Measurements from ENCODE around the gene SAMD4A.
A peak's percentile ranks its signal among the peaks of the same experiment; 100 is the strongest.

SAMD4A gene

DNA sequence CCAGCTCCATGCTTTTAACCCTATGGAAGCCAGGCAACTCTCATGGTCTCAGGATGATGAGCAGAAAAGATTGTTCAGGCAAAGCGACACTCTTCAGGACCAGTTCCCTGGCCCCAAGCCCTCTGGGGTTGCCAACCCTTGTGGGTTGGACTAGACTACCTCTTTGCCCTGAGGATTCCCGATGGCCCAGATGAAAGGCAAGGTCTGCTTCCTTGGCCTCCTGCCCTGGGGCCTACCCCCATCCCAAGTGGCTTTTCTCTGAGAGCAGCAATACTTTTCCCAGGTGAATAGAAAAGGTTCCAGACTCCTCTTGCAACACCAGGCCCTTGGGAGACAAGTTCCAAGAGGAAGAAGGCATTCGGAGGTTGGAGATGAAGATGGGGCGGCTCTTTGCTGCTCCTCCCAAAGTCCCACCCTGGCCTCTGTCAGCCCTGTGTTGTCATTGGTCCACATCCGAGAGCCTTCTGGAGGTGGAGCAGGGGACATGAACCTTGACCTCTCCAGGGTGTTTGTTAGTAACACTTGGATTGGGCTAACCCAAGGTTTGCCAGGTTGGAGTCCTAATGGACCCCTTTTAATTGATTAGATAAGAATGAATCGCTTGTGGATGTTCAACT is 204.6 kb downstream of the SAMD4A start:
- ATAC-seq (replicated peaks) = no peak
- Mint-ChIP-seq H3K4me3 (no peak overlapping the region), H3K4me1 (peaks cover 26 to 34% of the 10 kb centered on the region in 2 donors), H3K36me3 (peaks cover 6 to 10% of the 10 kb centered on the region in 2 donors), H3K27ac (no peak overlapping the region), H3K27me3 (no peaks in the 10 kb centered on the region), H3K9me3 (no peaks in the 10 kb centered on the region)
- no peak for DNase-seq

DNA sequence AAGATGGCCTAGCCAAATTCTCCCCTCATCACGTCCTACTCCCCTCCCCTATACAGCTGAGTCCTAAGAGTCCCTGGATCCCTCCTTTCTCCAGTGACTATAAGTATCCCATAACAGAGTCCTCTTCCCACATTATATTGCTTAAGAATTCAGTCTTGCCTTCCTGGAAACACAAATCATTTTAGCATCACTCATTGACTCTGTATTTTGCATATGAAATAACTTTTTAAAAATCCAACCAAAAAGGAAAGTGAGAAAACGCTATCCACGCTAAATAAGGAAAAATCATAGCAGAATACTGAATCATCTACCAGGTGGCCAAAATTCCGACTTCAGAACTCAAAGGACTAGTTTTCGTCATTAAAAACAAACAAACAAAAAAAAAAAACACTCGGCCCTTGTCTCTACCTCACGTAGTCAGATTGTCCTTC is 205.5 kb downstream of the SAMD4A start:
- Mint-ChIP-seq H3K4me3 (no peak overlapping the region), H3K36me3 (peaks cover 4 to 11% of the 10 kb centered on the region in 2 donors)

DNA sequence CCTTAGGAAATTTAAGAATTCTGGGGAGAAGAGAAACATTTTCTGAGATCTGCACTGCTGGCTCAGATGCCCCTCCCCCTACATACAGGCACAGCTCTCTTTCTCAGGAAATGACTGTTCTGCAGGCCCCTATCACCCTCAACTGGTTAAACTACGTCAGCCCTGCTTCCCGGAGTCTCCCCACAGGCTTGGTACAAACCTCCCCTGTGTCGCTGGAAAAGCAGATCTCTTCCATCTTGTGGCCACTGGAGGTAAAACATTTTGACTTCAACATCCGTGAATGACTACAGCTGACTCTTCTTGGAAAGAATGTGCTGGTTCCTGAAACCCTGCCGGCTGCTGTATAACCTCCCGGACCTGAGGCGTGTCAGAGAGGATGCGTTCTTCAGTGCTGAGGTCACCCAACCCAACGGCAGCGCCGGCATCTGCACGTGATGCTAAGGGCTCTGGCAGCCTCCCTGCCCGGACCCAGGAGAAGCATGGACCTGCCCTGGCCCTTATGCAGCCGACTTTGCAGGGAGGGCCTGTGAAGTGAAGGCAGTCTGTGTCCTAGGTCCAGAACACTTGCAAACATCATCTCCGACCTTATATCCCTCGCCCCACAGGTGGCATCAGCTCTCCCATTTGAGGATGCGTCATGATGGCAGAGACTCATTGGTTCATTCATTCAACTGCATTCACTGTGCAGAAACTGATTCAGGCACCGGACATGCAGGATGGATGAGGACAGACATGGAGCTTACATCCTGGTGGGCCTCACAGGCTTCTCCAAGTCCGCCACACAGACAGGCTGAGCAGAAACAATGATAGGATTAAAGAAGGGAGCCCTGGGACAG is 206.5 kb downstream of the SAMD4A start:
- peaks cover 40 to 53% of the 10 kb centered on the region in 2 donors for H3K4me1 Mint-ChIP-seq
- H3K36me3 Mint-ChIP-seq = peaks cover 2 to 11% of the 10 kb centered on the region in 2 donors

More for the DNA sequence above, 205.5 kb downstream of the SAMD4A start:
- no peaks in the 10 kb centered on the region for H3K9me3 Mint-ChIP-seq
- no peak overlapping the region for H3K27ac Mint-ChIP-seq
- no peaks in the 10 kb centered on the region for H3K27me3 Mint-ChIP-seq
- no peak for ATAC-seq (replicated peaks)
- DNase-seq = no peak
- H3K4me1 Mint-ChIP-seq = peaks cover 35 to 44% of the 10 kb centered on the region in 2 donors

DNA sequence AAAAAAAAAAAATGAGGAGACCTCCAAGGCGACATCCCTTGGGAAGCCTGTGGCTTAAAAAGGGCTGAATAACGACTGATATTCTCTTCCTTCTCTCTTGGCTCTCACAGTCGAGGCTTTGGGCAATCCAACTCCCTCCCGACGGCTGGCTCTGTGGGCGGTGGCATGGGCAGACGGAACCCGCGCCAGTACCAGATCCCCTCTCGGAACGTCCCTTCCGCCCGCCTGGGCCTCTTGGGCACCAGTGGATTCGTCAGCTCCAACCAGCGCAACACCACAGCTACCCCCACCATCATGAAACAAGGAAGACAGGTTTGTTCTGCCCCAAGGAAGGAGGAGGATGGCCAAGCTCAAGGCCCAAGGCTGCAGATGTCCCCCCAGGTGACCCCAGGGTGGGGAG is 207.9 kb downstream of the SAMD4A start:
- Mint-ChIP-seq H3K9me3 (no peaks in the 10 kb centered on the region), H3K4me1 (peaks cover 41 to 59% of the 10 kb centered on the region in 2 donors), H3K27ac (no peak overlapping the region), H3K27me3 (no peaks in the 10 kb centered on the region), H3K4me3 (no peak overlapping the region), H3K36me3 (peaks cover 2 to 8% of the 10 kb centered on the region in 2 donors)
- ATAC-seq (replicated peaks) (no peak), DNase-seq (no peak)

More for the DNA sequence above, 206.5 kb downstream of the SAMD4A start:
- H3K9me3 Mint-ChIP-seq = no peaks in the 10 kb centered on the region
- peak overlapping the region; percentile 31 for H3K27ac Mint-ChIP-seq
- no peaks in the 10 kb centered on the region for H3K27me3 Mint-ChIP-seq
- ATAC-seq (replicated peaks) = peak; percentile 72 to 78
- peak overlapping the region; percentile 51 to 66 for H3K4me3 Mint-ChIP-seq
- peak; percentile 80 for DNase-seq

DNA sequence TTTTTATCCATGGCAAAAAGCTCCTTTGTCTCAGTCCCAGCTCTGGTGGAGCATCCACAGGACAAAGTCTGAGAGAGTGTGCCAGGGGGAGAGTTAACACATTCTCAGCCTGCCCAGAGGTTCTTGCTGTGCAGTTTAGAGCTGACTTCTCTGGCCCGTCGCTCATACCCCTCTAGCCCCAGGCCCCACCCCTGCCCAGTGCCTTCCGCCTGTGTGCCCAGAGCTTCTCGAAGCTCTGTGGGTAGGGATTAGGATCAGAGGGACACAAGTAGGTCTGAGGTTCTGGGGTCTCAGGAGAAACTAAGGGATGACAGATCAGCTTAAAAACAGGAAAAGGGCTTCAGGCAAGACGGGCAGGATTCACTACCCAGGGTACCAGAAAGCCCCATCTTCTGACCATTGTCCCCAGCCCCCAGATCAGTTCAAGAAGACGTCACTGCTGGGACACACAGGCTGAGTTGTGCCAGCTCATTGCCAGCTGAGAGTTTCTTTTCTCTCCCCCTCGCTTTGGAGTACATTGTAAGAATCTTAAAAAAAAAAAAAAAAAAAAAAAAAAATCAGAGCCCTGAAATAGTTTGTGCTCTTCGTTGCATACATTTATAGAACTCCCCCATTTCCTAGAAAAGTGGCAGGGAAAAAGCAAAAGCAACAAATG is 208.7 kb downstream of the SAMD4A start:
- ATAC-seq (replicated peaks) (no peak), DNase-seq (no peak)
- peaks cover 38 to 59% of the 10 kb centered on the region in 2 donors for H3K4me1 Mint-ChIP-seq
- H3K27me3 Mint-ChIP-seq = no peaks in the 10 kb centered on the region
- H3K36me3 Mint-ChIP-seq = peaks cover 2 to 11% of the 10 kb centered on the region in 2 donors
- H3K9me3 Mint-ChIP-seq = no peaks in the 10 kb centered on the region
- H3K27ac Mint-ChIP-seq = no peak overlapping the region
- H3K4me3 Mint-ChIP-seq = no peak overlapping the region

DNA sequence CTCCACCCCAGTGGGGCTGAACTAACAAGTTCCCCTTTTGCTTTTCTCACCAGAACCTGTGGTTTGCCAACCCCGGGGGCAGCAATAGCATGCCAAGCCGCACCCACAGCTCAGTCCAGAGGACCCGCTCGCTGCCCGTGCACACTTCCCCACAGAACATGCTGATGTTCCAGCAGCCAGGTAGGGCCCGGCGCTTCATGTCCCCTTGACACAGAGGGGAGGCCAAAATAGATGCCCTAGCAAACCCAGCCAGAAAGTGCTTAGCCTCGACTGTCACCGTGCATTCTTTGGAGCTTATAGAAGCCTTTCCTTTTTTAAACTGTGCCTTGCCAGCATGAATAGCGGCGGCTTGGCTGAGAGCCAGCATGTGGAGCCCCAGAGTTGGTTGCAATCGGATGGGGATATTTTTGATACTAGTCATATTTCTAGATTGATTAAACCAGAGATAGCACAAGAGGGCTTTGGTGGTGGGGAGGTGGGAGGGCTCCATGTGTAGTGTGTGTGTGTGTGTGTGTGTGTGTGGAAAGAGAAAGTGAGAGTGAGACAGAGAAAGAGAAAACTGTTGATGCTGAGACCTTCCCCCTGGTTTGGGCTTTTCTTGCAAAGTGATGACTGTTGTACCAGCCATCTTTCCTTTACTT is 209.6 kb downstream of the SAMD4A start:
- peaks cover 38 to 61% of the 10 kb centered on the region in 2 donors for H3K4me1 Mint-ChIP-seq
- peak overlapping the region; percentile 66 to 68 for H3K4me3 Mint-ChIP-seq
- no peaks in the 10 kb centered on the region for H3K27me3 Mint-ChIP-seq
- peak; percentile 54 to 64 for ATAC-seq (replicated peaks)
- H3K27ac Mint-ChIP-seq = peak overlapping the region; percentile 22
- DNase-seq = peak; percentile 58
- H3K36me3 Mint-ChIP-seq = peaks cover 2 to 15% of the 10 kb centered on the region in 2 donors
- no peaks in the 10 kb centered on the region for H3K9me3 Mint-ChIP-seq

DNA sequence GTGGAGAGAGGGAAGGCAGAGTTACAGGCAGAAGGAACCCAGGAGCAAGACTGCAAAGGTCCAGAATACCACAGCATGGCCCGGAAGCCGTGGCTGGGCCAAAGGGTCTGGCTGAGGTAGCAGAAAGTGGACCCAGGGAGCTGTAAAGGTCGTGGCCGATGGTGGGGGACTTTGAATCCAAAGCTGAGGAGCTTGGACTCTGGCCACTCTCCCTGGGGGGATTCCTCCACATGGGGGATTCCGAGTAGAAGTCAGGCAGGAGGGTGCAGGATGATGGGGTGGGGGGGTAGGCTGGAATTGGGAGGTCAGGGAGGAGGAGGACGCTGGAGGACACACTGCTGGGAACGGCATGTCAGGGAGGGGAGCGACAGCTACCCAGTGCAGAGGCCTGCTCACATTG is 210.5 kb downstream of the SAMD4A start:
- H3K27ac Mint-ChIP-seq = peak overlapping the region; percentile 22
- H3K4me3 Mint-ChIP-seq = no peak overlapping the region

DNA sequence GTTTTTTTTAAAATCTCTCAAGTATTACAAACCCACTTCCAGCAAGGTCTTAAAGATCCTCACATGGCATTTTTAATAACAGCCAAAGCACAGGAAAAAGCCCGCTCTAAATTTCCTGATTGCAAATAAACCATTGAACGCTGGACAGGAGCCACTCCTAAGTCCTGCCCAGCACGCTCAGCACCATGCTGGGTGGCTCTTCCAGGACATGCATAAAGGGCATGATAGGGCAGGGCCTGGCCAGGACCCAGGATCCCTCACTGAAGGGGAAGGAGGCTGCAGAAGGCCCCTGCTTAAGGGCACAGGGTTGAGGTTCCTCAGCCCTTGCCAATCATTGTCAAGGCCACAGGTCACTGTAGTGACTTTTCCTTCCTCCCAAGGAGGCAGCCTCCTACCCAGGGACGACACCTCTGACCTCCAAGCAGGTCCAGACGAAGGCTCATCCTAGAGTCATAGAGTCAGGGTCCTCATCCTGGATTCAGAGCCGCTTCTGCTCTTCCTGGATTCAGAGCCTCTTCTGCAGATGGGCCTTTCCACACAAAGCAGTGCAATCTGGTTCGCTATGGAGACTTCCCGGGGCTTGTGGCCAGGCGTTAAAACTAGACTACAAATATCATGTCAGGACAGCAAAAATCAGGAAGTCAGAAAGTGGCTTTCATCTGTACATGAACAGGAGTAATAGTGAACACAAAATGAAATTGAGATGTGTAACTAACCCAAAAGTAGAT is 211.9 kb downstream of the SAMD4A start:
- no peaks in the 10 kb centered on the region for H3K27me3 Mint-ChIP-seq
- H3K27ac Mint-ChIP-seq = no peak overlapping the region
- DNase-seq (no peak), ATAC-seq (replicated peaks) (no peak)
- no peak overlapping the region for H3K4me3 Mint-ChIP-seq
- H3K9me3 Mint-ChIP-seq = no peaks in the 10 kb centered on the region
- H3K36me3 Mint-ChIP-seq = peaks cover 9 to 19% of the 10 kb centered on the region in 2 donors
- H3K4me1 Mint-ChIP-seq = peaks cover 38 to 63% of the 10 kb centered on the region in 2 donors

More for the DNA sequence above, 210.5 kb downstream of the SAMD4A start:
- ATAC-seq (replicated peaks) (no peak), DNase-seq (no peak)
- Mint-ChIP-seq H3K36me3 (peaks cover 3 to 15% of the 10 kb centered on the region in 2 donors), H3K4me1 (peaks cover 40 to 67% of the 10 kb centered on the region in 2 donors), H3K9me3 (no peaks in the 10 kb centered on the region), H3K27me3 (no peaks in the 10 kb centered on the region)

DNA sequence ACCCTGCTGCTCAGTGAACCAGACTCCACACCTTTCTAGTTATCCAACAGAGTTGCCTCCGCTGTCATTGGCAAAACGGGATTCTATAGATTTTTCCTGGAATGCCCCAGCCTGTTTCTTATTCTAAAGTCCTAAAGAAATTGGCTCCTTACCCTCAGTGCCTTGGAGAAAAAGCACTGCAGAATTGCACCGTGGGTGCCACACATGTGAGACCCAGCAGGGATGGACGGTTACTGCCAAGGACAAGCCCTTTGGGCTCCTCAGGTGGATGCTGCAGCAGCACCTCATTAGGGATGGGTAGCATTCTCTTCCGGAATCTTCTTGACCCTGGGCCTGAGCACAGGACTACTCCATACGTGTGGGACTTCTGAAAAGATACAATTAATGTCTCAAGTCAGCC is 214.2 kb downstream of the SAMD4A start:
- Mint-ChIP-seq H3K27ac (no peak overlapping the region), H3K4me1 (peaks cover 30 to 50% of the 10 kb centered on the region in 2 donors), H3K27me3 (no peaks in the 10 kb centered on the region), H3K4me3 (no peak overlapping the region), H3K36me3 (peaks cover 17 to 35% of the 10 kb centered on the region in 2 donors), H3K9me3 (no peaks in the 10 kb centered on the region)
- no peak for DNase-seq
- no peak for ATAC-seq (replicated peaks)

DNA sequence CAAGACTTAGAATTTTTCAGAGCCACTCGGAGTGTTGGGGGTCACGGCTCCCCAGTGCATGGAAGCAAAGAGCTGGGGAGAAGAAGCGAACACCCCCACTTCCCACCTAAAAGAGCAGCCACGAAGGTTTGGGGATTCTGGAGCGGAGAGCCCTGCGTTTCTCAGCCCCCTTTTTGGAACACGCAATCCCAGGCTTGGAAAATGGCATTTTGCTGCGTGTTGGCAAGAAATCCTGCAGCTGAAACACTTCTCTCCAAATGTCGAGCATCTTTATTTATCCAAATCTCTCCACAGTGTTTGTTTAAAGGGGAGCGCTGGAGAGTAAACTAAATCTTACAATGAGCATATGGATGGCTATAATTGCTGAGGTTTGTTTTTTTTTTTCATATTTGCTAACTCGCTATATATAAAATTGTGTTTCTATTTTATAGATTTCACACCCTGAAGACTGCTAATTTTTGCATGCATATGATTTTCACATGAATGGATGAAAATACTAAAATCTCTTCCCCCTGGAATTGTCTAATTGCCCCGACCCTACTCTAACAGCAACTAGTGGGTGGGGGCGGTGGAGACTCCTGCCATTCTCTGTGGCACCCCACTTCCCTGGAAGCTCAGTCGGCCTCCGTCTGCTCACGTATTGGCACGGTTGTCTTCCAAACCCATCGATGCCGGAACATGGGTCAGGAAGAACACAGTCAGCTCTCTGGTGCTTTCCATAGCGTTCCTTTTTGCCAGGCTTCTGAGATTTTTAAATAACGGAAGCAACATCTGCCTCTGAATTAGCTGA is 215.2 kb downstream of the SAMD4A start:
- Mint-ChIP-seq H3K9me3 (no peaks in the 10 kb centered on the region), H3K27me3 (no peaks in the 10 kb centered on the region), H3K4me1 (peaks cover 23 to 39% of the 10 kb centered on the region in 2 donors), H3K4me3 (peak overlapping the region in 1 of 2 donors; percentile 44), H3K36me3 (peaks cover 17 to 39% of the 10 kb centered on the region in 2 donors), H3K27ac (no peak overlapping the region)
- no peak for DNase-seq
- no peak for ATAC-seq (replicated peaks)

DNA sequence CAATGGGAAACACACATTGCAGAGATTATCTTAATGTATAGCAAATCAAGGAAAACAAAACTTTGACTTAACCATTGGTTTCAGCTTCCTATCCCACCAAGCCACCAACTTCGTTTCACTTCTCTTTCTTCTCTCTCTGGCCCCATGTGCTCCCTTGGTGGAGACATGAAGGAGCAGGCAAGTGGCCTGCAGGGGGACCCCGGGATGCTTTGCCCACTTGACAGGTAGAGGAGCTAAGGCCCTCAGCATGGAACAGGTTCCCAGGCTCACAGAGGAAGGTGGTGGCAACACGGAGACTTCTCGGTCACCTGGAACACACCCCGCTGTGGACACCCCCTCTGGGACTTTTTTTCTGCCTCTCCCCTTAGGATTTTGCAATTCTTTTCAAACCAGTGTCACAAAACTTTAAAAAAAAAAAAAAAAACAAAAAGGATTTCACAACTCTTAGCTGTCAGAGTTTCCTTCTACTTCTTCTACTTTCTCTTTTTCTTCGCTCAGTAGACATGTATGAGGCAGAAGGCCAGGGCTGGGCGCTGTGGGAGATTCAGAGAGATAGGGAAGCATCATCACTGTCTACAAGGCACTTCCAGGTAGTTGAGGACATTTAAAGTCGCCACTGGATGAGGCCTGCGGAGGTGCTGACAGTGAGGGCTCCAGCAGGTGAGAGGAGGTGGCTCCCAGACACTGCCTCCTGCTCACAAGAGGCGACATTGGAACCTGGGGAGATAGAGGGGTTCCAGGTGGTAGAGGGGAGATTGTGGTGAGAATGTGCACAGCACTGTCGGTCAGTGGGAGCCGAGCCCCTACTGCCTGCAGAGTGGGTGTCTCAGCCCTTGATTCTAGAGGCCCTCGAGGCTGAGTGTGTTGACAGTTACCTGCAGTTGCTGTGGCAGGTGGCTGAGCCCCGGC is 216.1 kb downstream of the SAMD4A start:
- ATAC-seq (replicated peaks) (peak; percentile 98 to 99), DNase-seq (peak; percentile 65)
- H3K27me3 Mint-ChIP-seq = no peaks in the 10 kb centered on the region
- no peaks in the 10 kb centered on the region for H3K9me3 Mint-ChIP-seq
- H3K27ac Mint-ChIP-seq = no peak overlapping the region
- peaks cover 20 to 31% of the 10 kb centered on the region in 2 donors for H3K4me1 Mint-ChIP-seq
- peaks cover 18 to 47% of the 10 kb centered on the region in 2 donors for H3K36me3 Mint-ChIP-seq
- H3K4me3 Mint-ChIP-seq = peak overlapping the region in 1 of 2 donors; percentile 44

DNA sequence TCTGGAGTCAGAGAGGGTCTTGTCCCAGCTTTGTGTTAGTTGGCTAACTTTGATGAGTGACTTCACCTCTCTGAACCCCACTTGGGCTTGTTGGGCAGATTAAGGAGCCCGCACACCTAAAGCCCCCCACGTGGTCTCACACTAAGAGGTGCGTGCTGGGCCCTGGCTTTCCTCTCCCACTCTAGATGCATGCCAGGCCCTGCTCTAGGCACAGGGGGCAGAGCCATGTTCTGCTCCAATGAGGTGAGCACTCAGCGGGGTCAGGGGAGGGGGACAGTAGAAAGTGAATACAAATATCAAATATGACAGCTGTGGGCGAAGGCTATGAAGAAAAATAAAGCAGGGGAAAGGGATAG is 216.7 kb downstream of the SAMD4A start:
- Mint-ChIP-seq H3K9me3 (no peaks in the 10 kb centered on the region), H3K36me3 (peaks cover 19 to 53% of the 10 kb centered on the region in 2 donors), H3K4me1 (peaks cover 16 to 24% of the 10 kb centered on the region in 2 donors), H3K4me3 (no peak overlapping the region), H3K27ac (no peak overlapping the region), H3K27me3 (no peaks in the 10 kb centered on the region)
- ATAC-seq (replicated peaks) (no peak), DNase-seq (no peak)

Data from stimulated activated naive B cell treated with anti-CD40 and anti-IgM and Interleukin-4, amounts not matched to agents 10 μg/mL and 1 μg/mL and 100 μg/mL, for 72 hours (primary cell).